Hindlimb muscle (tissue), 1 donor: ENCODE data around the gene SPATA2. TPM values are rescaled to one million over a fixed set of nuclear protein-coding genes. Genes with fewer than 3 reads are reported as not detected.
"Not testable (repeated sequence)": the region's sequence is repeated elsewhere in the genome, so short reads cannot be mapped to it uniquely, and the experiment has no call there.

ENCODE experiments used
- DNase-seq: peaks from one replicate; pipeline ENCODE4 v3.0.0-alpha.2; 2013
- polyA plus RNA-seq: library from polyadenylated mRNA; unstranded; fragments of 120-200 nt; gene quantifications from one replicate; pipeline ENCODE4 v1.2.1, GENCODE V29; 2013; ENCODE audit not compliant: insufficient read length

The SPATA2 gene
- polyA plus RNA-seq, 1 donor: 6.3 TPM

DNA sequence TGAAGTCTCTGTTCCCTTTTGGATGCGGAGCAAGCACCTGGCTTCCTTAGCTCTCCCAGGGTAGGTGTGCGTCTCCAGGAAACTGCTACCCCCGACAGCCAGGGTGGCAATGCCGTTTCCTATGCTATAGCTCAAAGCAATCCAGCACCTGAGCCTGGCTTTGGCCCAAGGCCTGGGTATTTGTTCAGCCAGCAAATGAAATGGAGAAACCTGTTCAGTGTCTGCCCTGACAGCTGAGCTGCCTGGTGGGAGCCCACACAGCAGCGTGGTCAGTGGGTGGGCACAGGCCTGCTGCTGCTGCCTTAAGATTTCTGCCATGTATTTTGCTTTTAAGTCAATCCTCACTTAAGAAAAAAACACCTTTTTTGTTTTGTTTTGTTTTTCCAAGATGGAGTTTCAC, 13.7 kb downstream of the SPATA2 start:
- no peak for DNase-seq

- no peak for DNase-seq
Observed at GRCh38 chr20:49899541-49900383, 15.6 kb downstream of the SPATA2 start.

- DNase-seq: no peak
Observed at GRCh38 chr20:49896204-49896603, 19.1 kb downstream of the SPATA2 start.

GRCh38 chr20:49895474-49896093, 19.7 kb downstream of the SPATA2 start:
- DNase-seq: not testable (repeated sequence)

GRCh38 chr20:49894073-49894470, 21.3 kb downstream of the SPATA2 start:
- DNase-seq: no peak

- no peak for DNase-seq
Observed at GRCh38 chr20:49893242-49894072, 21.9 kb downstream of the SPATA2 start.

DNA sequence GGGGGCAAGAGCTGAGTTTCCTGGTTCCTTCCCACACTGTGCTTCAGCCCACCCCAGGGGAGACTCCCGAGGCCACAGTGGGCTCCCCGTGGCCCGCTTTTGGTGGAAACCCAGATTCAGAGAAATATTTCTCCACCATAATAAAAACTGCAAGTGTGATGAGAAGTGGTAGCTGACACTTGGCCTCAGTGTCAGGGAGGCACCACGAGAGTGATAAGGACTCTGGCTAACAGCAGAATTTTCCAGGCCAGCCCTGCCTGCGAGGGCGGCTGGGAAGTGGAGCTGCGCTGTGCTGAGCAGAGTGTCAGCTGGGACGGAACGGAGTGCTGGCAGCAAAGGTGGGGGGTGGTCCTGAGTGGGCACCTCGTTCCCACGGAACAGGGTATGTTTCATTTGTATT, 22.5 kb downstream of the SPATA2 start:
- no peak for DNase-seq

DNA sequence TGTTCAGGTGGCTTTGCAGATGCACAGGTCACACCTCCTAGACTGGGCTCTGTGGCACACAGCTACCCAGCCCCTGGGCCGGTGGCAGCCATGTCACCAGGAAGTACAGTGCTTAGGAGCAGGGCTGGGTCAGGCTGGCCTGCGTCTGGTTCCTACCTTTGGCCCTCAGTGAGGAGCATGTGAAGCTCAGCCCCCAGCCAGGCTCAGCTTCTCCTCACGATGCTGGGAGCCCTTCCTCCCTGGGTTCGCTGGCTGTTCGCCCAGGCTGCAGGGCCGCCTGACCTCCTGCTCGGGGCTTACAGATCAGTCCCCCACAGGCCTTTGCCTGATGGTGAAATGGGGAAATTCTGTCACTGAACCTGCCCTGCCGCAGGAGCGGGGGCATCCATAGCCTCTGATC, 23.1 kb downstream of the SPATA2 start:
- DNase-seq: no peak

- DNase-seq: no peak
Observed at GRCh38 chr20:49891476-49892110, 23.7 kb downstream of the SPATA2 start.

DNA sequence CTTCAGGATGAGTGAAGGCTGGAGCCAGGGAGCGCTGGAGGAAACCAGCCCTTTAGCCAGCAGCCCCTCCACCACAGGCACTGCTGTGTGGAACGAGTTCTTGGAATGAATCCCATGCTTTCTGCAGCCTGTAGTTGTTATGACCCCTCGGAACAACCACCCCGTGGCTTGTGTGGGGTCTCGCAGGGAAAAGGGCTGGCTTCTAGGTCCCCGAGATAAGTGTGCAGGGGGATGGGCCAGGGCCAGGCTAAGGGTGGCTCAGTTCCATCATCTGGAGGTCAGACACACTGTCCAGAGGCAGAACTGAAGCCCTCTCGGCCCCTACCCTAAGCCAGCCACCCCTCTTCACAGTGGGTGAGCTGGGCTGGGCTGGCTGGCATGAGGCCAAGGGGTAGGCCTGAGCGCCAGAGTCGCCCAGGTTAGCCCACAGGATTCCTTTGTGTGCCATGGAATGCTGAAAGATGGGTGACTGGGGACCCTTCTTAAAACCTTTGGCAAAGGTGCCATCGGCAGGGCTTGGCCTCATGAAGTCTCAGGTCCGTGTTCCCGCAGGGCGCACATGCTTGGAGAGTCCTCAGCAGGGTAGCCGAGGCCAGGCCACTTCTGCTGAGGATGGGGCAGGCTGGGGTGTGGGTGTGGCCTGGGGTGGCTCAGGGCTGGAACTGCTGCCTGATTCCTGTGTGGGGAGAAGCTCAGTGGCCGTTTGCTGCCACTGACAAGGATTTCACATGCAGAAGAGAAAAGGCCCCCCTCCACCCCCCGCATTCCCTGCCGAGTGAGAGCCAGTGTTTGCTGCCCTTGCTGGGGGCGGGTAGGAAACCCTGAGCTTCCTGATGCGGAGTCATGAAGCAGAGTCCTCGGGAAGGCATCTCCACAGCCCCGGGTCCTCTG, 24.6 kb downstream of the SPATA2 start:
- no peak for DNase-seq

GRCh38 chr20:49889935-49890333, 25.4 kb downstream of the SPATA2 start:
- DNase-seq: no peak

- DNase-seq: no peak
Observed at GRCh38 chr20:49889001-49889934, 26.1 kb downstream of the SPATA2 start.

DNA sequence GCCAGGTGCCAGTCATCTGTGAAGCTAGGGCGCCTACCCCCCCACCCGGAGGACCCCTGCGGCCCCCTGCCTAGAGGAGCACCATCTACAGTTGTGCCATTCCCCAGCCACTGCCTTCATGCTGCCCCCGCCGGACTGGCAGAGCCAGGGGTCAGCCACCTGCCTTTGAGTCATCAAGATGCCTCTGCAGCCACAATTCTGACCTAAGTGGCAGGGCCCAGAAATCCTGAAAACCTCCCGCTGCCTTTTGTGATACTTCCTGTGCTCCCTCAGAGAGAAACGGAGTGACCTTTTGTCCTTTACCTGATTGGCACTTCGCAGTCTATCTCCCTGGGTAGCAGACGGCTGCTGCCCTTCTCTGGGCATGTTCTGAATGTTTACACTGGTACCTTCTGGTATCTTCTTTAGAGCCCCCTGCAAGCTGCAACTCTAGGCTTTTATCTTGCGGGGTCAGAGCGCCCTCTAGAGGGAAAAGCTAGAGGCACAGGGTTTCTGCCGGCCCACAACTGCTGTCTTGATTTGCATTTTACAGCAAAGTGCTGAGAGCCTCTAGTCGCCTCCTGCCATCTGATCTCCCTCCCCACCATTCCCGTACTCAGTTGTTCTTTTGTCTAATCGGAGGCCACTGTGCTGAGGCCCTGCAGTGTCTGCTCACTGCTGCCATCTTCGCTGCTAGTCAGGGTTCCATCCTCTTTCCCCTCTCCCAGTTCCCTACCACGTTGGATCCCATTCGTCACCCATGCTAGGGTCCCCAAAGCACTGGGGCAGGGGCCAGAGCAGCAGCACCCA, 26.9 kb downstream of the SPATA2 start:
- peak; percentile 38 for DNase-seq

DNA sequence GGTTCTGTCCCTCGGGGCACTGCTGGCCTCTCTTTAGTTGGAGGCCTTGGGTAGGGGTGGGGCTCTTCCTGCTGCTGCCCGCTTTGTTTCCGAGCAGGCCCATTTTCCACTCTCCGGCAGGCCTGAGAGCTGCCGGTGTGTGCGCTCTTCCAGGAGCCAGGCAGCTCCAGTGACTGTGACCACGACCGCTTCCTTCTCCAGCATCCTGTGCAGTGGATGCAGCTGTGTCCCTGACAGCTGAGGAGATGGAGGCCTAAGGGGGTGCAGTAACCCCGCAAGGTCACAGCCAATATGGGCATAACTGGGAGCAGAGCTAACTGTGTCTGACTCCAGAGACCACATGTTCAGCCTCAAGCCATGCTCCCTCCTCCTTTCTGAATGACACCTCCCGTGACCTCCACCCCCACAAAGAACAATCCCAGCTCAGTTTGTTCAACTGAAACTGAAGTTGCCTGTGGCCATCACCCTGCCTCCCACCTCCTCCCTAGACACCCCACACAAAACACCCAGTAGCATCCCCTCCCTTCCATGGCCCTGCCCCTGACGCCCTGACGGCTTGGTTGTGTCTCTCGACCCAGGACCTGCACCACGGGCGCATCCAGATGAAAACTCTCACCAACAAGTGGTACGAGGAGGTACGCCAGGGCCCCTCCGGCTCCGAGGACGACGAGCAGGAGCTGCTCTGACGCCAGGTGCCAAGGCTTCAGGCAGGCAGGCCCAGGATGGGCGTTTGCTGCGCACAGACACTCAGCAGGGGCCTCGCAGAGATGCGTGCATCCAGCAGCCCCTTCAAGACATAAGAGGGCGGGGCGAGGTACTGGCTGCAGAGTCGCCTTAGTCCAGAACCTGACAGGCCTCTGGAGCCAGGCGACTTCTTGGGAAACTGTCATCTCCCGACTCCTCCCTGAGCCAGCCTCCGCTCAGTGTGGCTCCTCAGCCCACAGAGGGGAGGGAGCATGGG, 27.8 kb downstream of the SPATA2 start:
- no peak for DNase-seq

DNA sequence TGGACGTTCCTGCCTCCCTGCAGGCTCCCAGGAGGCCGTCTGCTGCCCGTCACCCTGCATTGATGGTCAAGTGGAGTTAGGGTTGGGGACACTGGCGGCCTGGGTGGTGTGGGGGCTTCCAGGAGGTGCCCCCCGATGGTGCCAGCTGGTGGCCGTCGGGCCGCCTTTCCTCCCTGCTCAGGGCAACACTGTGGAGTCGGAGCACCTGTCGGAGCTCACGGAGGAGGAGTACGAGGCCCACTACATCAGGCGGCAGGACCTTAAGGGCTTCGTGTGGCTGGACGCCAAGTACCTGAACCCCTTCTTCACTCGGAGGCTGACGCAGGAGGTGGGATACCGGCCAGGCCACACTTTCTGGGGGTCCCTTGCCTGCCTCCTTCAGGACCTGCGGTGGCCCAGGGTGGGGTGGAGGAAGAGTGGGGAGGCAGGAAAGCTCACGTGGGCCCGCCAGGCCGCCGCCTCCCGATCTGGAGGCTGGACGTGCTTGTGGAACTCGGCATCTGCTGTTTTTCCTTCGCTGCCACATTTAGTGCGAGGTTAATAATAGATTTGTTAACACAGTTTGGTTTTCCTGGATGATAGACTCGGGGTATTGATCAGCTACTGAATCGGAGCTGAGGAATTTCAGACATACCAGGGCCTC, 28.6 kb downstream of the SPATA2 start:
- DNase-seq: no peak

- DNase-seq: no peak
Observed at GRCh38 chr20:49885558-49886332, 29.6 kb downstream of the SPATA2 start.

GRCh38 chr20:49883246-49883802, 32.0 kb downstream of the SPATA2 start:
- no peak for DNase-seq
